C4-2B (cell line): ENCODE data around the gene LIN7C.

Experiments
- H3K27ac ChIP-seq: fragments of 450-650 bp; 2 replicates; pipeline ENCODE4 v1.5.1; 2017
- CTCF ChIP-seq: fragments of 450-650 bp; conservative IDR thresholded peaks from 2 replicates; pipeline ENCODE4 v1.5.1; 2017; ENCODE audit warnings: mild to moderate bottlenecking
- ZFX ChIP-seq: fragments of 450-650 bp; IDR thresholded peaks from 2 replicates; pipeline ENCODE4 v1.6.1; 2017

Gene LIN7C

GRCh38 chr11:27468995-27469695 lies 37.4 kb downstream of the LIN7C start:
- TF ChIP-seq CTCF (no peak), ZFX (no peak)
- H3K27ac ChIP-seq: no peak overlapping the region

- H3K27ac ChIP-seq: no peak overlapping the region
- no peak for TF ChIP-seq ZFX
- no peak for TF ChIP-seq CTCF
Observed at GRCh38 chr11:27468209-27468994, 38.2 kb downstream of the LIN7C start.

DNA sequence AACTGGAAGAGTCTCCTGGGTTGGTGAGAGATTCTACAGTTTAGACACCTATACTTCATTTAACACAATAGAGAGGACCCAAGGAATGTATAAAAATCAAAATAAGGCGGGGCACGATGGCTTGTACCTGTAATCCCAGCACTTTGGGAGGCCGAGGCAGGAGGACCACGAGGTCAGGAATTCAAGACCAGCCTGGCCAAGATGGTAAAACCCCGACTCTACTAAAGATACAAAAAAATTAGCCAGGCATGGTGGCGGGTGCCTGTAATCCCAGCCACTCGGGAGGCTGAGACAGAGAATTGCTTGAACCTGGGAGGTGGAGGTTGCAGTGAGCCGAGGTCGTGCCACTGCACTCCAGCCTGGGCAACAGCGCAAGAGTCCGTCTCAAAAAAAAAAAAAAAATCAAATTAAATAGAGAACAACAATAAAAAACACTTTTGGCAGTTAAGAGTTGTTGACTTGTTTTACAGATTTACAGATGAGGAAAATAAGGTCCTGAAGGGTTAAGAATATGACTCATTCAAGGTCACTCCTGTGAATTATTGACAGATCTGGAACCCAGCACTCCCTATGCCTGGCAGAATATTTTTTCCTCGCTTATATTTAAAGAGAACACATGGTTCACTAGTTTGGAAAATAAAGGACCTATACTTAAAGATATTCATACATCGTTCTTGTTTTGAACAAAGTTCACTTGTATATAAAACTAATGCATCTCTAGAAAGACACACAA lies 39.2 kb downstream of the LIN7C start:
- H3K27ac ChIP-seq: no peak overlapping the region
- TF ChIP-seq CTCF (no peak), ZFX (no peak)

DNA sequence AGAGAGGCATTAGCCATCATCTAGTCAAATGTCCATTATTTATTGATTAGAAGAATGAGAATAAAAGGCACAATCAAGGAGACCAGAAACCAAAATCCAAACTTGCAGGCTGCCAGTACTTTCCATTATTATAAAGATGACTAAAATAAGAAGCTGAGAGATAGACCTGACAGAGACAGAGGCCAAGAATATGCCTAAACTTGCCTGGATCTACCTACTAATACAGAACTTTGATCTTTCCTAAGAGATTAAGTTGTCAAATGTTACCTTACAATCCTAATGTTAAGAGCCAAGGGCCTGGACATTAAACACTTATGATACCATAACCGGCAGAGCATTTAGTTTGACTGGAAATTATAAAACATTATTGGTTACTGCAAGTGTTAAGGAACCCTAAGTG lies 40.2 kb downstream of the LIN7C start:
- H3K27ac ChIP-seq: no peak overlapping the region
- TF ChIP-seq CTCF: no peak
- no peak for TF ChIP-seq ZFX

GRCh38 chr11:27465629-27466028 lies 40.9 kb downstream of the LIN7C start:
- H3K27ac ChIP-seq: no peak overlapping the region
- no peak for TF ChIP-seq CTCF
- no peak for TF ChIP-seq ZFX

- TF ChIP-seq ZFX: no peak
- no peak for TF ChIP-seq CTCF
- no peak overlapping the region for H3K27ac ChIP-seq
Observed at GRCh38 chr11:27464909-27465308, 41.7 kb downstream of the LIN7C start.

DNA sequence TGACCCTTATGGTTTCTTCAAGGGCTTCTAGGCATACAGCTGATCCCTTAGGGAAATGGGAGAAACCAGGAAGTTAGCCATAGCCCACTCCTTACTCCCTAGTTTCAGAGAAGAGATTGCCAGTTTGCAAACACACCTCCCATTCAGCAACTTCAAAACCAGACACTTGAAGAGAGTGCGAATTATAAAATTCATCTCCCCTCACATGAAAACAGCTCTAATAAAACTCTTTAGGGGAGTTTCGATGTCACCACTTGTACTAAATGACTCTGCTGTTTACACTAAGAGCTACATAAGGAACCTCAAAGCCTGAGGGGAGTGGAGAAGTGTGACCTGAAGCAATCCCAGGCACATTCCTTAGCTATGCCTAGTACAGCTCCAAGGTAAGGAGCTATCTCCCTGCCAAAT lies 42.3 kb downstream of the LIN7C start:
- no peak overlapping the region for H3K27ac ChIP-seq
- no peak for TF ChIP-seq ZFX
- TF ChIP-seq CTCF: no peak
